ENCODE data around the gene TMEM201. TPM values are rescaled to one million over a fixed set of nuclear protein-coding genes. Genes with fewer than 3 reads are reported as not detected.

The TMEM201 gene, protein sequence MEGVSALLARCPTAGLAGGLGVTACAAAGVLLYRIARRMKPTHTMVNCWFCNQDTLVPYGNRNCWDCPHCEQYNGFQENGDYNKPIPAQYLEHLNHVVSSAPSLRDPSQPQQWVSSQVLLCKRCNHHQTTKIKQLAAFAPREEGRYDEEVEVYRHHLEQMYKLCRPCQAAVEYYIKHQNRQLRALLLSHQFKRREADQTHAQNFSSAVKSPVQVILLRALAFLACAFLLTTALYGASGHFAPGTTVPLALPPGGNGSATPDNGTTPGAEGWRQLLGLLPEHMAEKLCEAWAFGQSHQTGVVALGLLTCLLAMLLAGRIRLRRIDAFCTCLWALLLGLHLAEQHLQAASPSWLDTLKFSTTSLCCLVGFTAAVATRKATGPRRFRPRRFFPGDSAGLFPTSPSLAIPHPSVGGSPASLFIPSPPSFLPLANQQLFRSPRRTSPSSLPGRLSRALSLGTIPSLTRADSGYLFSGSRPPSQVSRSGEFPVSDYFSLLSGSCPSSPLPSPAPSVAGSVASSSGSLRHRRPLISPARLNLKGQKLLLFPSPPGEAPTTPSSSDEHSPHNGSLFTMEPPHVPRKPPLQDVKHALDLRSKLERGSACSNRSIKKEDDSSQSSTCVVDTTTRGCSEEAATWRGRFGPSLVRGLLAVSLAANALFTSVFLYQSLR
- 7.1 TPM for polyA plus RNA-seq (2012; ENCODE audit: low read depth, missing spikeins)

DNA sequence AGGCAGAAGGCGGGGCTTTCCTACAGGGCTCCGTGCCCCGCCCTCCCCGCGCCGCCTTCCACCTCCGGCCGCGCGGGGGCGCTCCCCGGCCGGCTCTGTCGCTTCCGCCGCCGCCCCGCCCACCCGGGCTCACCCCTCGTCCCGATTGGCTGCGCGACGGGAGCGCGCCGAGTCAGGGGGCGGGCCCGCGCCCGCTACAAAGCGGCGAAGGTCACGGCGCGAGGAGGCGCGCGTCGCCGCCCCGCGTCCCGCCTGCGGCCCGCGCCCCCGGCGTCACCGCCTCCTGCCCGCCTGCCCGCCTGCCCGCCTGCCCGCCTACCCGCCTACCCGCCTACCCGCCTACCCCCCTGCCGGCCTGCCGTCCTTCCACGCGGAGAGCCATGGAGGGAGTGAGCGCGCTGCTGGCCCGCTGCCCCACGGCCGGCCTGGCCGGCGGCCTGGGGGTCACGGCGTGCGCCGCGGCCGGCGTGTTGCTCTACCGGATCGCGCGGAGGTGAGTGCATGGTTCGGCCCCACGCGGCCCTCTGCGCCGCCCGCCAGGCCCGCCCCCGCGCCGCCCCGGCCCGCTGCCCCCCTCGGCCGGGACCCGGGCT lies at the start of gene TMEM201:
Gene TMEM201 (plus strand): TSS at position 361 of the 593 bp plus-strand sequence. CDS start 20 bp downstream, at position 381.
- TF ChIP-seq SPI1 (IDR thresholded peaks at IDR 0.05; ENCODE audit: low read depth, low read length) = no peak
- peak; percentile 7 for TF ChIP-seq PAX5 (IDR thresholded peaks at IDR 0.05; ENCODE audit: insufficient read depth, low read length, severe bottlenecking)
- peak; percentile 95 for DNase-seq (ENCODE audit: insufficient read length, low spot score)
- FAIRE-seq = peak; percentile 100

DNA sequence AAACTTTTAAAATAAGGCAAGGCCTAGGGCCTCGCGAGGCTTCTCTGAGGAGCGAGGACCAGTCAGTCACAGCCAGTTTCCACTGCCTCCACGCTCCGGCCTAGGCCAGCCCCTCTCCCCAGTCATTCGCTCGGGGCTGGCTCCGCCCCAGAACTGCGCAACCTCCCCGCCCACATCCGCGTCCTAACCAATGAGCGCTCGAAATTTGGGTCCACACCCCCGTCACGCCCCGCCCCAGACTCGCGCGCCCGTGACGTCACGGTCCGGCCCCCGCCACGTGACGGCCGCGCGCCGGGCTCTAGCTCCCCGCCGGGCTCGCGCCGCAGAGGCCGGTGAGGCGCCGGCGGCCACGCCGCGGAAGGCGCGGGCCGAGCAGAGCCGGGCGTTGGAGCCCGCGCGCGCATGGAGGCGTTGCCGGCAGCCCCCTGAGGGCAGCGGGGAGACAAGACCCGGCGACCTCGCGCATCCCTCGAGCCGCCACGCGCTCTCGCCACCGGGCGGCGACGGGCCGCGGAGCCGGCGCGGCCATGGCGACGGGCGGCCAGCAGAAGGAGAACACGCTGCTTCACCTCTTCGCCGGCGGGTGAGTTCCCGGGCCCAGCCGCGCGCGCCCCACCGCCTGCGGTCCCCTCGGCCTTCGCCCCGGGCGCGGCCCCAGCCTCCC lies 49.4 kb upstream of the TMEM201 start, which contains the start of gene SLC25A33:
Gene SLC25A33 (plus strand): TSS at position 301 of the 664 bp plus-strand sequence. CDS start 227 bp downstream, at position 528.
- DNase-seq (ENCODE audit: insufficient read length, low spot score) (peak; percentile 93), FAIRE-seq (peak; percentile 100)
- peak; percentile 80 for TF ChIP-seq POLR2AphosphoS5 (IDR thresholded peaks at IDR 0.05; ENCODE audit: low read depth, low read length)
- no peak for TF ChIP-seq PAX5 (IDR thresholded peaks at IDR 0.05; ENCODE audit: insufficient read depth, low read length, severe bottlenecking)
- peak; percentile 84 for TF ChIP-seq POLR2A (IDR thresholded peaks at IDR 0.05; ENCODE audit: low read depth, low read length)
- TF ChIP-seq TAF1 (IDR thresholded peaks at IDR 0.05; ENCODE audit: low read depth, low read length) = peak; percentile 65; the same call in 1 of the 2 replicates

DNA sequence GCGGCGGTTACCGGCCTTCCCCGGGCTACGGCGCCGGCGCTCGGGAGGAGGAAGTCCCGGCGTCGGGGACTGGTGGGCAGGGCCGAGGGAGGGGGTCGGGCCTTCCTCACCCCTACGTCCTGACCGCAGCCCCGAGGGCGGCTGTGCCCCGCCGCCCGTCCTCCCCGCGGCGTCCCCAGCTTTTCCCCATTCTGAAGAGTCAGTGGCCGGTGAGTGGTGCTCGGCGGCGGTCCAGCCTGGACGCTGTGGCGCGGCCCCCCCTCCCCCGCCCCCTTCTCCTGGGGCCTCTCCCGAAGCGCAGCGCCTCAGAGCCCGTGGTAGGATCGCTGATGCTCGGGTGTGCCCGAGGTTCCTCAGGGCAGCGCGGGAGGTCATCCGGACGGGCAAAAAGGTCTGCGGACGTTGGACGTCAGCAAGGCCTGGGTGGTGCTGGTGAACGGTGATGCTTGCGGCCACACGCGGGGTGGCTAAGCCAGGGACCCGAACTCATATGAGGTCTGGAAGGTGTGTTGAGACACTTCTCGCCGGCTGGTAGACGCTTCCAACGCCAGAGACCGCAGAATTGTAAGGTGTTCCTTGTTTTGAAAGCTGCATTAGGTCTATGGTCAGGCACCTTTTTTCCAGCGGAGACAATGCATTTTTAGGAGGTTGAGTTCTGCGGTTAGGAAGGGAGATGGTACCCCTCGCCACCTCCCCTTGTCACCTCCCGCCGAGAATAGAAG lies 48.7 kb upstream of the TMEM201 start:
- FAIRE-seq (peak; percentile 89), DNase-seq (ENCODE audit: insufficient read length, low spot score) (peak; percentile 73)
- 0 out of 2 replicates have a peak, but pooled peaks have one; percentile 41 for TF ChIP-seq SPI1 (IDR thresholded peaks at IDR 0.05; ENCODE audit: low read depth, low read length)
- TF ChIP-seq POLR2AphosphoS5 (IDR thresholded peaks at IDR 0.05; ENCODE audit: low read depth, low read length) = no peak

DNA sequence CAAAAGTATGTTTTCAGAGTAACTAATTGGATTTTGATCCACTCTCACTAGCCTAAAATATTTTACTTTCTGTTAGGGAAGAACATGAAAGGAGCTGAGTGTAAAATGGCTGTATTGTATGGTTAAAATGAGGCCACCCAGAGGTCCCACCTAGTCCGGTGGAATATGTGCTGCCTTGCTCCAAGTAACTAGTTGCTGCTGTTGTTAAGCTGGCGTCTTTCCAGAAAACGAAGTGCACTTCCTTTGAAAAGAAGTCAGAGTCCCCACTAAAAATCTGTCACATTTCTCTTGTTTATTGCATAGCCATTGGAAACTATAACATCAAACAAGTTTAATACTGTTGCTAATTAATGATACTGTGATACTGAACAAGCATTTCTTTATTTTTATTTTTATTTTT lies 46.3 kb upstream of the TMEM201 start:
- FAIRE-seq (no peak), DNase-seq (ENCODE audit: insufficient read length, low spot score) (no peak)
- no peak for TF ChIP-seq POLR2AphosphoS5 (IDR thresholded peaks at IDR 0.05; ENCODE audit: low read depth, low read length)
- TF ChIP-seq PAX5 (IDR thresholded peaks at IDR 0.05; ENCODE audit: insufficient read depth, low read length, severe bottlenecking) = no peak
- no peak for TF ChIP-seq POLR2A (IDR thresholded peaks at IDR 0.05; ENCODE audit: low read depth, low read length)
- no peak for TF ChIP-seq TAF1 (IDR thresholded peaks at IDR 0.05; ENCODE audit: low read depth, low read length)
- TF ChIP-seq SPI1 (IDR thresholded peaks at IDR 0.05; ENCODE audit: low read depth, low read length) = no peak
- TF ChIP-seq POU2F2 (IDR thresholded peaks at IDR 0.05; ENCODE audit: low read depth, low read length) = no peak

DNA sequence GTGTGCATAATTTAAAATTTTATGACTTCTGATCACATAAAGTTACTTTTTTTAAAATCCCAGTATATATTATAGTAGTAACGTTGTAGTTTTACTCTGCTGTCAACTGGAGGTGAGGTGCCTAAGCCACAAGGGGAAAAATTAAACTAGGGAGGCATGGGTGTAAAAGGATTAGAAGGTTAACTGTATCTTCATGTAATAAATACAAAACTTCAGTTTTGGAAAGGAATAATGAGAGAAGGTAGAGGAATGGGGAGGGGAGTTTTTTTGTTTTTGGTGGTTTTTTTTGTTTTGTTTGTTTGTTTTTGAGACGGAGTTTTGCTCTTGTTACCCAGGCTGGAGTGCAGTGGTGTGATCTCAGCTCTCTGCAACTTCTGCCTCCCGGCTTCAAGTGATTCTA lies 43.8 kb upstream of the TMEM201 start:
- FAIRE-seq (no peak), DNase-seq (ENCODE audit: insufficient read length, low spot score) (no peak)
- no peak for TF ChIP-seq POU2F2 (IDR thresholded peaks at IDR 0.05; ENCODE audit: low read depth, low read length)
- TF ChIP-seq POLR2AphosphoS5 (IDR thresholded peaks at IDR 0.05; ENCODE audit: low read depth, low read length) = no peak
- TF ChIP-seq TAF1 (IDR thresholded peaks at IDR 0.05; ENCODE audit: low read depth, low read length) = no peak
- no peak for TF ChIP-seq PAX5 (IDR thresholded peaks at IDR 0.05; ENCODE audit: insufficient read depth, low read length, severe bottlenecking)
- no peak for TF ChIP-seq POLR2A (IDR thresholded peaks at IDR 0.05; ENCODE audit: low read depth, low read length)
- TF ChIP-seq SPI1 (IDR thresholded peaks at IDR 0.05; ENCODE audit: low read depth, low read length) = no peak

DNA sequence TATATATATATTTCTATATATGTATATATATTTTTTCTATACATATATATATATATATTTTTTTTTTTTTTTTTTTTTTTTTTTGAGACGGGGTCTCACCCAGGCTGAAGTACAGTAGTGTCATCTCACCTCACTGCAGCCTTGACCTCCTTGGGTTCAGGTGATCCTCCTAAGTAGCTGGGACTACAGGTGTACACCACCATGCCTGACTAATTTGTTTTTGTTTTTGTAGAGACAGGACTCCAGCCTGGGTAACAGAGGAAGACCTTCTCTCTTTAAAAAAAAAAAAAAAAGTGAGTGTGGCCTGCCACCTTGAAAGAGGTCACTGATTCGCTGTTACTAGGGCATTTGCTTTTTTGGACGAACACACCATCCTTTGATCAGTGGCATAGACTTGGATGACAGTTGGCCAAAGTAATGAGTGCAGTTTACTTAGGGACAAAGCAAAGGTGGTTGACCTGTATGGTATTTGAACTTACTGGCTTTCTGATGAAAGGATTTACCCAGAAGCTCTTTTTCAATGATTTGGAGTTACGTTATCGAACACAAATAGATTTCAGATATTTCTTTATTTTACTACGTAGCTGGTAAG lies 38.7 kb upstream of the TMEM201 start:
- TF ChIP-seq POLR2A (IDR thresholded peaks at IDR 0.05; ENCODE audit: low read depth, low read length) = no peak
- TF ChIP-seq POU2F2 (IDR thresholded peaks at IDR 0.05; ENCODE audit: low read depth, low read length) = no peak
- no peak for TF ChIP-seq TAF1 (IDR thresholded peaks at IDR 0.05; ENCODE audit: low read depth, low read length)
- no peak for TF ChIP-seq PAX5 (IDR thresholded peaks at IDR 0.05; ENCODE audit: insufficient read depth, low read length, severe bottlenecking)
- TF ChIP-seq POLR2AphosphoS5 (IDR thresholded peaks at IDR 0.05; ENCODE audit: low read depth, low read length) = no peak
- no peak for TF ChIP-seq SPI1 (IDR thresholded peaks at IDR 0.05; ENCODE audit: low read depth, low read length)
- DNase-seq (ENCODE audit: insufficient read length, low spot score) (no peak), FAIRE-seq (no peak)

DNA sequence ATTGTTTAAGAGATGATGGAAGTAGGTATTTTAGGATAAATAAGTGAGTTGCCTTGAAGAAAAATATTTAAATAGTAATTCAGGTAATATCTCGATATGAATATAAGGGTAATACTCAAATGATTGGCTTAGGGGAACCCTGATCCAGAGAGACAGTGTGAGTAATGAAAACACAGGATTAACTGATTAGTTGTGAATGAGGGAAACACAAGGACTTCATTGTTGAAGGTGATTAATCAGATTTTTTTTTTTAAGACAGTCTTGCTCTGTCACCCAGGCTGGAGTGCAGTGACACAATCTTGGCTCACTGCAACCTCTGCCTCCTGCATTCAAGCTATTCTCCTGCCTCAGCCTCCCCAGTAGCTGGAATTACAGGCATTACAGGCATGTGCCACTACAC lies 36.7 kb upstream of the TMEM201 start:
- DNase-seq (ENCODE audit: insufficient read length, low spot score) (no peak), FAIRE-seq (no peak)
- no peak for TF ChIP-seq TAF1 (IDR thresholded peaks at IDR 0.05; ENCODE audit: low read depth, low read length)
- no peak for TF ChIP-seq SPI1 (IDR thresholded peaks at IDR 0.05; ENCODE audit: low read depth, low read length)
- TF ChIP-seq POLR2AphosphoS5 (IDR thresholded peaks at IDR 0.05; ENCODE audit: low read depth, low read length) = no peak
- no peak for TF ChIP-seq PAX5 (IDR thresholded peaks at IDR 0.05; ENCODE audit: insufficient read depth, low read length, severe bottlenecking)
- no peak for TF ChIP-seq POU2F2 (IDR thresholded peaks at IDR 0.05; ENCODE audit: low read depth, low read length)
- TF ChIP-seq POLR2A (IDR thresholded peaks at IDR 0.05; ENCODE audit: low read depth, low read length) = no peak

DNA sequence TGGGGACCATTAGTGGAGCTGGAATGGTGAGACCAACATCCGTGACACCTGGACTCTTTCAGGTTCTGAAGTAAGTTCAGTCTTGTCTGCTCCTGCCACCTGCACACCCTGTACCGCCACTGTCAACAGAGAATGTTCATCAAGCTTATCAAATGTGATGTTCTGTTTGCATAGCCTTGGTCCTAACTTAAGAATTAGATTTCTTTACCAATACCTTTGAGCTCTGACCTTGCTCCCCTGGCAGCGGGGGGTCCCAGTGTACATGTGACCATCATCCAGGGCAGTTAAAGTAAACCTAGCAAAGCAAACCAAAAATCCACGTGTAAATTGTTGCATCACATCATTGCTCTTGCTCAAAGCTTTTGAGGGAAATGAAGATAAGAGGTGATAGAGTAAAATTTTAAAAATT lies 35.0 kb upstream of the TMEM201 start:
- no peak for FAIRE-seq

More for the DNA sequence above, 35.0 kb upstream of the TMEM201 start:
- DNase-seq (ENCODE audit: insufficient read length, low spot score) = no peak
- TF ChIP-seq POLR2A (IDR thresholded peaks at IDR 0.05; ENCODE audit: low read depth, low read length) = no peak
- no peak for TF ChIP-seq POU2F2 (IDR thresholded peaks at IDR 0.05; ENCODE audit: low read depth, low read length)
- no peak for TF ChIP-seq TAF1 (IDR thresholded peaks at IDR 0.05; ENCODE audit: low read depth, low read length)

Measured in GM12891 (cell line).